HG03571 (cell line): ENCODE results near the gene IDUA.

ENCODE experiments used
- ATAC-seq: cut with Tn5 transposase; IDR thresholded peaks from one replicate; pipeline ENCODE4 v1.9.1; 2021; ENCODE audit not compliant: unreplicated experiment

Gene IDUA

DNA sequence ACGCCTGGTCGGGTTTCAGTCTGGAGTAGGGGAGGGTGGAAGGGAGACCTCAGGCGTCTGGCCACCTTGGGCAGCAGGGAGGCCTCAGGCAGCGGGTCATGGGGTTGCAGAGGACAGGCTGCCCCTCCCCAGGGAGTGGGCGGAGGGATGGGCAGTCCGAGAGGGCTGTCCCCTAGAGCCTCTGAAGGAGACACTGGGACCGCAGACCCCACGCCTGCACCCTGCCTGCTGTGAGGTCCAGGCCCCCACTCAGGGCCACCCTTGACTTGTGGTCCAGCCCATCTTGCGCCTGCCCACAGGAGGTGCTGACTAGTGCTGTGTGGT lies 41.0 kb downstream of the IDUA start:
- ATAC-seq: no peak

GRCh38 chr4:1028574-1029220 lies 41.9 kb downstream of the IDUA start:
- no peak for ATAC-seq

GRCh38 chr4:1029529-1029928 lies 42.7 kb downstream of the IDUA start:
- ATAC-seq: no peak

DNA sequence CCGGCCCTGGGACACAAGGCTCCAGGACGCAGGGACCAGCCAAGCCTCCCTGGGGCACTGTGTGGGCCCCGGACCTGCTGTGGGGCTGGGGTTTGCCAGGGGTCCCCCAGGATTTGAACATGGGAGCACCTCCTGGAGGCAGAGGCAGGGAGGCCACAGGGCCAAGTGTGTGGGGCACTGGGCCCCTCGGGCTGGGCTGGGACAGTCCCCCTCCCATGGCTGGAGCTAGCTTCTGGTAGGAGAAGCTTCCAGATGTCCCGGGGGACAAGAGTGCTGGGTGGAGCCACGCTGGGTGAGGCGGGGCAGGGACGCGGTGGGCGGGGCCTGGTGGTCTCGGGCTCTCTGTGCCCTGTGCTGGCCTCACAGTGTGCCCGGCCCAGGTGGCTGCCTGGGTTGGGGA lies 43.2 kb downstream of the IDUA start:
- ATAC-seq: no peak

DNA sequence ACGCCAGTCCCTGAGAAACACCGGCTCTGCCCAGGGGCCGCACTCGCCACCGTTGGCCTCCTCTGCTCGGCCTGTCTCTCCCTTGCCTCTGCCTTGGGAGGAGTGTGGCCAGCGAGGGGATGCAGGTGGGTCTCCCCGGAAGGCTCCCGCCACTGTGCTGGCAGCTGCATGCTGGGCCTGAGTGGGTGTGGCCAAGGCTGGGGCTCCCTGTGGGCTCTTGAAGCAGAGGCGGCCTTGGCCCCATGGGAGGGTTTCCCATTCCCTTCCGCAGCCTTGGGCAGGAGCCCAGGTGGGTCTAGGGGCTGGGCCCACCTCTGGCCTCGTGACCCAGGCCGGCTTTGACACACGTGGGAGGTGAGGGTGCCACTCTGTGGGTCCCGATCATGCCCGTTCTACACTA lies 43.7 kb downstream of the IDUA start:
- no peak for ATAC-seq

DNA sequence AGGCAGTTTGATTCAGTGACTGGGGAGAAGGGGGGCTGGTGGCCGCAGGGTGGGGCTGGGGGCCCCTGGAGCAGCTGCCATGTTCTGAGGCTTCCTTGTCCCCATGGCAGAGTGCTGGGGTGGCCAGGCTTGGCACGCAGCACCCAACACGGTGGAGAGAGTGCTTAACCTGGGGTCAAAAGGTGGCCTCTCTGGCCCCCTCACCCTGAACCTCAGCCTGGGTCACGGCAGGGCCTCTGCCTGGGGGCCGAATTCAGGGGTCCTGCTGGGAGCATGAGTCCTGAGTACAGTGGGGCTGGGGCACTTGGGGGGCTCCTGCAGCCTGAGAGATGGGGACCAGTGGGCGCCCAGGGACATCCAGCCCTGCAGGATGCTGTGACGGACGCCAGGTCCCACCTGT lies 44.5 kb downstream of the IDUA start:
- ATAC-seq: no peak

DNA sequence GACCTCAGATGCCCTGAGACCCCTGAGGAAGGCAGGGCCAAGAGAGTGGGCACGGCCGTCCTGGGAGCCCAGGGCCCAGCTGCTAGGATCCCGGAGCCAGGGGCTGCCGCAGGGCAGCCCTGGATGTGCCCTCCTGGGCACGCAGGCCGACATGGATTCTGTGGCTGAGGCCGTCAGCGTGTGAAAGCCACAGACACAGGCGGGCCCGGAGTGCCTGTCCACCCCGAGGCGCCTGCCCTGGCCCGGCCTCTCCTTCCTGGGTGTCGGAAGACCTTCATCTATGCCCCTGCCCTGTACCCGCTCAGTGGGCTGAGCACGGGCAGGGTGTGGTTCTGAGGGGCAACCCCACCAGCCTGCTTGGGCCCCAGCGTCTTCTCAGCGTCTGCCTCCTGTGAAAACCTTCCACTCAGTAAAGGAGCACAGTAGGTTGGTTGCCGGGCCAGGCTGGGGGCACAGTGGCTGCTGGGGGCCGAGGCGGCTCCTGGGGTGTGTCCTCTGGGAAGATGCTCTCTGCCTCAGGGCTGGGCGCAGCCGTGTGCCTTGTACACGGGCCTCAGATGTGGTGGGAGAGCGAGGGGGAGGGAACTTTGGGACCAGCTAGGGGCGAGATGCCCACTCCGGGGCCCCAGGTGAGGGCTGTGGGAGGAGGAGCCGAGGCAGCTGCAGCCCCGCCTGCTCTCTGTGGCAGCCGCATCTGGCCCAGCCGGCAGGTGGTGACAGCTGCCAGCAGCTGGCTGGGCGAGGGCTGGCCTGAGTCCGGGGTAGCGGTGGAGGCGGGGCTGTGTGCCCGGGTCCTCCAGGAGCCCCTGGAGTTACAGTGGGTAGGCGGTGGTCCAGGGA lies 45.3 kb downstream of the IDUA start:
- no peak for ATAC-seq

DNA sequence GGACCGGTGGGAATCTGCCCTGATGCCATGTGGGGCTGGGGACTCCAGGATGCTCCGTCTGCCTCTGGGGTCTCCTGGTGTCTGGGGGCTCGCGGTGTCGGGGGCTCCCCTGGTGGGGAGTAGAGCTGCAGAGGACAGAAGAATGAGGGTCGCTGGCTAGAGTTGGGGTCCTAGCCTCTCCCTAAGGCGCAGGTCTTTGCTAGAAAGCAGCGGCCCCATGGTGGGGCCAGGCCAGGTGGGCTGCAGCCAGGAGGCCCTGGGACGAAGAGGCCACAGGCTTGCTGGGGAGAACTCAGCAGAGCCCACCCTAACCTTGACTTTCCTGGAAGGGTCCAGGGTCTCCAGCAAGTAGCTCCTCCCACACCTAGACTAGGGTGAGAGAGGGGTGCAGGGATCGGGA lies 46.0 kb downstream of the IDUA start:
- ATAC-seq: no peak

- ATAC-seq: no peak
Measured at GRCh38 chr4:1033840-1034551, 47.2 kb downstream of the IDUA start.

DNA sequence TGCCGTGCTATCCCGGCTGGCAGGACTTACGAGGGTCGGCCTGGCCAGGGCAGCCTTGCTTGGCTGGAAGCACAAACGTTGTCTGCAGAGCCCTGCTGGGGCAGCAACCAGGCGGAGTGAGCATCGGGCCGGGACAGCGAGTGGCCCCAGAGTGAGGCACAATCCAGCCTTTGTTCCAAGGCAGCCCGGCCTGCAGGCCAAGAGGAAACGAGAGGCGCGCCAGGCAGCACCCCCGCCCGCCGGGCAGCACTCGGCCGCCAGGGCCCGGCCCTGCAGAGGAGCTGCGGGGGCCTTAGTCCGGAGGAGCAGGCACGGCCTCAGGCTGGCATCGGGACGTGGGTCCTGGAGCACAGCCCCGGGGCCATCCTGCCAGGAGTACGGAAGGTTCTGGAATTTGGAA lies 48.7 kb downstream of the IDUA start:
- no peak for ATAC-seq

- ATAC-seq: no peak
Measured at GRCh38 chr4:1036095-1036494, 49.3 kb downstream of the IDUA start.

DNA sequence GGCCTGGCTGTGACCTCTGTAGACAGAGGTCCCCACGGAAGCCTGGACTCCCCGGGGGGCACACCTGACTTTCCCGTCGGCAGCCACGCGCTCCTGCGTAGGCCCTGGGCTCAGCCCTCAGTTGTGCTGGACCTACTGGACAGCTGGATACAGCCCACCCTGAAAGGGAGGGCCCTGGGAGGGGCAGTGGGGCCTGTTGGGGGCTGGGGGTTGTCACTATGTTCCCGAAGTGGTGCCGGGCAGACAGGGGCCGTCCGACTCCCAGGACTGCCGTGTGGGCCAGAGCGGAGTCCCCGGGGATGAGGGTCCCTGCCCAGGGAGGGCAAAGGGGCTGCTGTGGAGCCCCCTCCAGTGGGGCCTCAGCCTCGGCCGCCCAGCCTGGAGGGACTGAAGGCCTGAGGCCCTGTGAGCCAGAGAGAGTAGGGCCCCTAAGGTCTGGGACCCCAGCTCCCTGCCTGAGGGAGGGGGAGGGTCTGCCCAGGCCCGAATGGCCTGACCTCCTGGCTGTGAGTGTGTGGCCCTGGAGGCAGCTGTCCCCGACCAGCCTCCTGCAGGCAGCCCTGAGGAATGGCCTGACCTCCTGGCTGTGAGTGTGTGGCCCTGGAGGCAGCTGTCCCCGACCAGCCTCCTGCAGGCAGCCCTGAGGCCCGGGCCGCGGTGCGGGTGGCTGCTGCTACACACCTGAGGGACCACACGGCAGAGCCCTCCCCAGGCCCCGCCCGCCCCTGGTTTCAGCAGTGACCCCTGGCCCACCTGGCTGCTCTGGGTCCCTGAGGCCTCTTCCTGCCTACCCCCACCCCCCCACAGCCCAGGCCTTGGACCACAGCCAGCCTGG lies 50.3 kb downstream of the IDUA start:
- ATAC-seq: no peak

DNA sequence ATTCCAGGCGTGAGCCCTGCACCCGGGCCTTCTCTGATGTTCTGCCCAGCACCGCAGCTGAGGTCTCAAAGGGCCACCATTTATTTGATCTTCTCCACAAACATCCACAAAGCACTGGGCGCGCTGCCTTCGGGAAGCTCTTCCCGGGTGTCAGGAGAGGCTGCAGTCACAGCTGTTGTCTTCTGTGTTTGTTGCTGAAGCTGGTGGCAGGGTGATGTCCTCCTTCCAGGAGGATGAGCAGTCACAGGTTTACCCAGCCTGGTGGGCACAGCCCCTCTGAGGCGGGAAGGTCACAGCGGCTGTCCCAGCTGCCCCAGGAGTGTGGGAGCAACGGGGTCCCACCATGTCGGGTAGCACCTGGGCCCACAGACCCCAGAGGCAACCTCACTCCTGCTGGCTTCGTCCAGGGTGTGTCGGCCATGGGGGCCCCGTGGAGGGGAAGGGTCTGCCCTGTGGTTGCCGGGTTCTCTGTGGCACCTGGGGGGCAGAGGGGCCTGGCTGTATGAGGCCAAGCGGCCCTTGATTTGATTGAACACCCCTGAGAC lies 52.2 kb downstream of the IDUA start:
- no peak for ATAC-seq

DNA sequence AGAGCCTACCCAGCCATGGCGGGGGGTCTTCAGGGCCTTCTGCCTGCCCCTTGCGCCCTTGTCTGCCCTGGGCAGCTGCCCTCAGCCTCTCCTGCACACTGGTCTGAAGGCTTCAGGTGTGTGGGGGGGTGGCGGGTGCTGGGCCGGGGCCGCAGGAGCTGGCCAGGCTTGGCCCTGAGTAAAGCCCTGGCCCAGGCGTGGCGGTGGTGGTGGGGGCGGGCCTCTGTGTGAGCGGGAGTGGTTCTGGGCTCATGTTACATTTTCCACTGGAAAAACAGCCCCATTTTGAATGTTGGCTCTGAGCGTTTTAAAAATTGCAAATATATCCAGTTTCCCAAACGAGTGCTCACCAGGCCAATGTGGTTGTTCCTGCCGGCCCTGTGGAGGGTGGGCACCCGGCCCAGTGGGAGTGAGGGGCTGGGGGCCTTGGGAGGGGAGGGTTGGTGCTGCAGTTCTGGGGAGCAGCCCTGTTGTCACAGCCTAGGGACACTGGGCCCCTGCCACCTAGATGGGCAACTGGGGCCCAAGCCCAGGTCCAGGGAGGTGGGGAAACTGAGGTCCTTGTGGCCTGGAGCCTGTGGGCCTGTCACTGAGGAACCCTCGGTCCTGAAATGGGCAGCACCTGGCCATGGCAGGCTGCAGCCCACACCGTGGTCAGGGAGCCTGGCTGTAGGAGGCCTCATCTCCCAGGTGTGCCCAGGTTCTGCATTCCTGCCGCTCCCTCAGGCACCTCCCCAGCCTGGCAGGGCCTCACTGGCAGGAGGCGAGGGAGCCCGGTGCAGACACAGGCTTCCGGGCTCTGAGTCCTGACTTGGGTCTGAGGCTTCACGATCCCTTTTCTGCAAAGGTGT lies 52.9 kb downstream of the IDUA start:
- no peak for ATAC-seq

- ATAC-seq: no peak
Measured at GRCh38 chr4:1040344-1041146, 53.7 kb downstream of the IDUA start.

- ATAC-seq: no peak
Measured at GRCh38 chr4:1041147-1041935, 54.5 kb downstream of the IDUA start.

DNA sequence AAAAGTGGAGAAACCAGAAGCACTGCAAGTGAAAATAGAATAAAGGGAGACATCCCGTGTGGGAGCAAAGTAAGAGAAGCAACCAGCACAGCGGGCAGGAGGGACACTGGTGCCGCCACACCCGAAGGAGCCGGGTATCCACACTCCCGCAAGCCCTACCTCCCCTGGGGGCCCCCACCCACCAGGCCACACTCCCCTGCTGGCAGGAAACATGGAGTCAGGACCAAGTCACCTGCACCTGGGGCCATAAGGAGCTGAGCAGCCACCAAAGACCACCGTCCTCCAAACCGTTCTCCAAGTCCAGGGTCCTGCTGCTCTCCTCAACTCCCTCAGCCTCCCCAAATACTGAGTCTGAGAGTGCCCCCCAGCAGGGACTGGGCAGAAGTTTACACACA lies 55.1 kb downstream of the IDUA start:
- no peak for ATAC-seq

DNA sequence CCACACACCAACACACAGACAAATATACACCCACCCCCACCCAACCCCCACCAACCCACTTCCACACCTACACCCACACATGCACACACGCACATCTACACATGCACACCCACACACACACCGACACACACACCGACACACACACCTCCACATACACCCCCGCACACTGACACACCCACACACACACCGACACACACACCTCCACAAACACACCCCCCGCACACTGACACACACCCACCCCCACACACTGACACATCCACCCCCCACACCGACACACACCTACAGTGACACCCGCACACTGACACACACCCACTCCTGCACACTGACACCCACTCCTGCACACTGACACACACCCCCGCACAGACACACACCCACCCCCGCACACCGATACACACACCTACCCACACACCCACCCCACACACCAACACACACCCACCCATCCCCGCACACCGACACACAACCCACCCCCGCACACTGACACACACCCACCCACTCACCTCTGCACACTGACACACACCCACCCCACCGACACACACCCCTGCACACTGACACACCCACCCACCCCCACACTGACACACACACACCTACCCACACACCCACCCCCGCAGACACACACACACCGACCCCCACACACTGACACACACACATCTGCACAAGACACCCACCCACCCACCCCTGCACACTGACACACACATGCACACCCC lies 55.7 kb downstream of the IDUA start:
- ATAC-seq: no peak
